ENCODE results near the gene HDAC9. TPM values are rescaled to one million over a fixed set of nuclear protein-coding genes. Genes with fewer than 3 reads are reported as not detected.

HDAC9 gene
- polyA plus RNA-seq, 1 of the 3 experiments (the other 2 are of a cell fraction) = 11.6 TPM

DNA sequence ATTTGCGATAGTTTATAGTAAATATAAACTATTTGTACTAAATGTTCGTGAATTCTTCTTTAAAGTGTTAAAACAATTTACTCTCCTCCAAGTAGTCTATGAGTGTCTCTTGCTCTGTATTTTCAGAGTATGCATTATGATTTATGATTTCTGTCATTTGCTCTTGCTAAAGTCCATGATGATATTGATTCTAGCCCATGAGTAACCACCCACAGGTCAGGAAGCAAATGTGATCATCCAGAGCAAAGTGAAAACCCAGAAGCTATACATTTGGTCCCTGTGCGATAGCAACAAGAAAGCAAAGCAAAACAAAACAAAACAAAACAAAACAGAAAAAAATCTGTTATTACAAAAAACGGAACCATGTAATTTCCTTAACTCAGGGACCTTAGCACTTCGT is 225.9 kb downstream of the HDAC9 start:
- CTCF ChIA-PET = interaction anchor here (1.1 kb wide), 1 partner anchor 9 kb away, joined by 3 read pairs; no protein-coding TSS in a partner anchor
- no peak for DNase-seq

More for the DNA sequence above, 225.9 kb downstream of the HDAC9 start:
- Histone ChIP-seq H3K4me3 (ENCODE audit: low read depth in 2 of 2, low read length in 1 of 2) (no peak overlapping the region), H2AFZ (ENCODE audit: low read depth) (no peak overlapping the region), H3K4me1 (ENCODE audit: control insufficient read depth in 1 of 2, insufficient read depth in 2 of 2, low read depth in 1 of 2, low read length in 1 of 2) (no peaks in the 10 kb centered on the region), H3K4me2 (no peak overlapping the region), H3K9ac (no peak overlapping the region), H3K36me3 (replicated peaks in 1 of 2; ENCODE audit: control insufficient read depth in 1 of 2, insufficient read depth in 2 of 2, low read length in 1 of 2) (no peaks in the 10 kb centered on the region), H3K79me2 (ENCODE audit: insufficient read depth) (no peaks in the 10 kb centered on the region), H3K27me3 (ENCODE audit: insufficient read depth) (no peaks in the 10 kb centered on the region), H3K9me3 (no peaks in the 10 kb centered on the region), H3K27ac (ENCODE audit: low read depth in 2 of 2, low read length in 1 of 2) (no peak overlapping the region), H4K20me1 (ENCODE audit: insufficient read depth) (no peaks in the 10 kb centered on the region), H3K9me2 (no peaks in the 10 kb centered on the region), H3F3A (replicated peaks; ENCODE audit: insufficient read depth) (no peaks in the 10 kb centered on the region)
- TF ChIP-seq TEAD4 (IDR thresholded peaks at IDR 0.05; ENCODE audit: borderline replicate concordance, insufficient read depth) = no peak
- TF ChIP-seq YY1 (IDR thresholded peaks at IDR 0.05; ENCODE audit: low read depth) = no peak
- no peak for TF ChIP-seq JUND (IDR thresholded peaks at IDR 0.05)
- no peak for TF ChIP-seq TCF12 (IDR thresholded peaks at IDR 0.05)
- TF ChIP-seq, protein P1, sequence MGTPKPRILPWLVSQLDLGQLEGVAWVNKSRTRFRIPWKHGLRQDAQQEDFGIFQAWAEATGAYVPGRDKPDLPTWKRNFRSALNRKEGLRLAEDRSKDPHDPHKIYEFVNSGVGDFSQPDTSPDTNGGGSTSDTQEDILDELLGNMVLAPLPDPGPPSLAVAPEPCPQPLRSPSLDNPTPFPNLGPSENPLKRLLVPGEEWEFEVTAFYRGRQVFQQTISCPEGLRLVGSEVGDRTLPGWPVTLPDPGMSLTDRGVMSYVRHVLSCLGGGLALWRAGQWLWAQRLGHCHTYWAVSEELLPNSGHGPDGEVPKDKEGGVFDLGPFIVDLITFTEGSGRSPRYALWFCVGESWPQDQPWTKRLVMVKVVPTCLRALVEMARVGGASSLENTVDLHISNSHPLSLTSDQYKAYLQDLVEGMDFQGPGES (IDR thresholded peaks at IDR 0.05; ENCODE audit: low read depth, low read length) = no peak
- TF ChIP-seq FOXM1 (IDR thresholded peaks at IDR 0.05; ENCODE audit: low read depth) = no peak
- TF ChIP-seq, protein P2, sequence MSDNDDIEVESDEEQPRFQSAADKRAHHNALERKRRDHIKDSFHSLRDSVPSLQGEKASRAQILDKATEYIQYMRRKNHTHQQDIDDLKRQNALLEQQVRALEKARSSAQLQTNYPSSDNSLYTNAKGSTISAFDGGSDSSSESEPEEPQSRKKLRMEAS (IDR thresholded peaks at IDR 0.05; ENCODE audit: low read depth) = no peak
- TF ChIP-seq, protein P3, sequence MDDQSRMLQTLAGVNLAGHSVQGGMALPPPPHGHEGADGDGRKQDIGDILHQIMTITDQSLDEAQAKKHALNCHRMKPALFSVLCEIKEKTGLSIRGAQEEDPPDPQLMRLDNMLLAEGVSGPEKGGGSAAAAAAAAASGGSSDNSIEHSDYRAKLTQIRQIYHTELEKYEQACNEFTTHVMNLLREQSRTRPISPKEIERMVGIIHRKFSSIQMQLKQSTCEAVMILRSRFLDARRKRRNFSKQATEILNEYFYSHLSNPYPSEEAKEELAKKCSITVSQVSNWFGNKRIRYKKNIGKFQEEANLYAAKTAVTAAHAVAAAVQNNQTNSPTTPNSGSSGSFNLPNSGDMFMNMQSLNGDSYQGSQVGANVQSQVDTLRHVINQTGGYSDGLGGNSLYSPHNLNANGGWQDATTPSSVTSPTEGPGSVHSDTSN (IDR thresholded peaks at IDR 0.05) = no peak
- TF ChIP-seq, protein P4, sequence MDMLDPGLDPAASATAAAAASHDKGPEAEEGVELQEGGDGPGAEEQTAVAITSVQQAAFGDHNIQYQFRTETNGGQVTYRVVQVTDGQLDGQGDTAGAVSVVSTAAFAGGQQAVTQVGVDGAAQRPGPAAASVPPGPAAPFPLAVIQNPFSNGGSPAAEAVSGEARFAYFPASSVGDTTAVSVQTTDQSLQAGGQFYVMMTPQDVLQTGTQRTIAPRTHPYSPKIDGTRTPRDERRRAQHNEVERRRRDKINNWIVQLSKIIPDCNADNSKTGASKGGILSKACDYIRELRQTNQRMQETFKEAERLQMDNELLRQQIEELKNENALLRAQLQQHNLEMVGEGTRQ (IDR thresholded peaks at IDR 0.05; ENCODE audit: borderline replicate concordance, low read depth, low read length) = no peak
- TF ChIP-seq POLR2AphosphoS5 (IDR thresholded peaks at IDR 0.05; ENCODE audit: low read depth, low read length) = no peak
- TF ChIP-seq TAF1 (IDR thresholded peaks at IDR 0.05; ENCODE audit: borderline replicate concordance, low read depth, low read length) = no peak
- TF ChIP-seq FOXJ3 (CRISPR knock-in tag; IDR thresholded peaks at IDR 0.05) = no peak
- no peak for TF ChIP-seq NFIC (IDR thresholded peaks at IDR 0.05; ENCODE audit: borderline replicate concordance)
- TF ChIP-seq, protein P5, sequence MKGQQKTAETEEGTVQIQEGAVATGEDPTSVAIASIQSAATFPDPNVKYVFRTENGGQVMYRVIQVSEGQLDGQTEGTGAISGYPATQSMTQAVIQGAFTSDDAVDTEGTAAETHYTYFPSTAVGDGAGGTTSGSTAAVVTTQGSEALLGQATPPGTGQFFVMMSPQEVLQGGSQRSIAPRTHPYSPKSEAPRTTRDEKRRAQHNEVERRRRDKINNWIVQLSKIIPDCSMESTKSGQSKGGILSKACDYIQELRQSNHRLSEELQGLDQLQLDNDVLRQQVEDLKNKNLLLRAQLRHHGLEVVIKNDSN (IDR thresholded peaks at IDR 0.05; ENCODE audit: borderline replicate concordance, low read depth) = no peak
- TF ChIP-seq RFX5 (IDR thresholded peaks at IDR 0.05; ENCODE audit: low read length) = no peak
- TF ChIP-seq, protein P6, sequence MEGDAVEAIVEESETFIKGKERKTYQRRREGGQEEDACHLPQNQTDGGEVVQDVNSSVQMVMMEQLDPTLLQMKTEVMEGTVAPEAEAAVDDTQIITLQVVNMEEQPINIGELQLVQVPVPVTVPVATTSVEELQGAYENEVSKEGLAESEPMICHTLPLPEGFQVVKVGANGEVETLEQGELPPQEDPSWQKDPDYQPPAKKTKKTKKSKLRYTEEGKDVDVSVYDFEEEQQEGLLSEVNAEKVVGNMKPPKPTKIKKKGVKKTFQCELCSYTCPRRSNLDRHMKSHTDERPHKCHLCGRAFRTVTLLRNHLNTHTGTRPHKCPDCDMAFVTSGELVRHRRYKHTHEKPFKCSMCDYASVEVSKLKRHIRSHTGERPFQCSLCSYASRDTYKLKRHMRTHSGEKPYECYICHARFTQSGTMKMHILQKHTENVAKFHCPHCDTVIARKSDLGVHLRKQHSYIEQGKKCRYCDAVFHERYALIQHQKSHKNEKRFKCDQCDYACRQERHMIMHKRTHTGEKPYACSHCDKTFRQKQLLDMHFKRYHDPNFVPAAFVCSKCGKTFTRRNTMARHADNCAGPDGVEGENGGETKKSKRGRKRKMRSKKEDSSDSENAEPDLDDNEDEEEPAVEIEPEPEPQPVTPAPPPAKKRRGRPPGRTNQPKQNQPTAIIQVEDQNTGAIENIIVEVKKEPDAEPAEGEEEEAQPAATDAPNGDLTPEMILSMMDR (IDR thresholded peaks at IDR 0.05) = no peak
- TF ChIP-seq MEF2A (IDR thresholded peaks at IDR 0.05; ENCODE audit: borderline replicate concordance, low read depth) = no peak
- 85% methylated on average over 5 of the region's 5 CpGs for WGBS (ENCODE audit: low lambda C conversion rate)
- POLR2A ChIA-PET = no interaction called here

Data from SK-N-SH (cell line).